Breast epithelium (tissue), 4 donors: ENCODE data around the gene C16orf87. TPM values are rescaled to one million over a fixed set of nuclear protein-coding genes. Genes with fewer than 3 reads are reported as not detected.

ENCODE experiments used
- DNase-seq, 2 donors: peaks; one replicate each; pipeline ENCODE4 v3.0.0-alpha.2; 2019; ENCODE audit warnings: low spot score in 2 of 2
- H3K27ac ChIP-seq, 2 donors: fragments of 200-600 bp; sonication (generic) in 1 of 2; one replicate each; pipeline ENCODE4 v1.5.1; 2016 to 2019; ENCODE audit warnings: mild to moderate bottlenecking in 1 of 2
- H3K27me3 ChIP-seq, 2 donors: fragments of 200-600 bp; sonication (generic) in 1 of 2; one replicate each; pipeline versions ENCODE4 v1.5.1 to v1.6.0; 2017 to 2019; ENCODE audit warnings: control low read depth in 1 of 2, mild to moderate bottlenecking in 1 of 2
- H3K36me3 ChIP-seq: fragments of 200-600 bp; one replicate; pipeline ENCODE4 v1.5.1; 2019
- H3K4me1 ChIP-seq, 2 donors: fragments of 200-600 bp; sonication (generic); one replicate each; pipeline ENCODE4 v1.5.1; 2016 to 2019; ENCODE audit warnings: control low read depth in 1 of 2
- H3K4me3 ChIP-seq, 3 donors: fragments of 200-600 bp; sonication (generic); 1 replicate in 2 of 3; 2 replicates in 1 of 3; pipeline ENCODE4 v1.5.1; 2016 to 2019; ENCODE audit warnings: mild to moderate bottlenecking in 3 of 3, moderate library complexity in 2 of 3
- H3K9me3 ChIP-seq, 2 donors: fragments of 200-600 bp; sonication (generic) in 1 of 2; one replicate each; pipeline ENCODE4 v1.5.1; 2016 to 2019; ENCODE audit warnings: control low read depth in 1 of 2
- POLR2A ChIP-seq: fragments of 450-650 bp; IDR thresholded peaks from one replicate; pipeline ENCODE4 v1.6.1; 2016; ENCODE audit warnings: antibody characterized with exemption, mild to moderate bottlenecking, moderate library complexity
- POLR2AphosphoS5 ChIP-seq, 3 donors: sonication (generic); formaldehyde crosslinking; IDR thresholded peaks; one replicate each; pipeline ENCODE4 v1.6.1; 2017; ENCODE audit warnings: antibody characterized with exemption in 3 of 3
- intact Hi-C: fragments of 100-400 bp; cut with DNase I; formaldehyde crosslinking; loops from one replicate; pipeline ENCODE4 v1.15.1; 2023; ENCODE audit warnings: low total_unique reads
- total RNA-seq, 3 donors: library from RNA; depleted of rRNA; stranded (reverse); fragments of >200 nt; gene quantifications; one replicate each; pipeline ENCODE4 v1.1.0, GENCODE V29; 2016
- TF ChIP-seq, protein P1 (sequence below), 3 donors: fragments of 450-650 bp; IDR thresholded peaks; one replicate each; pipeline ENCODE4 v1.5.1; 2016 to 2017; ENCODE audit warnings: antibody characterized with exemption in 3 of 3, mild to moderate bottlenecking in 3 of 3, moderate library complexity in 3 of 3

C16orf87 gene
- total RNA-seq, 3 donors from 2014 or later, result 3.6 to 7.6 (median 5.9) TPM

DNA sequence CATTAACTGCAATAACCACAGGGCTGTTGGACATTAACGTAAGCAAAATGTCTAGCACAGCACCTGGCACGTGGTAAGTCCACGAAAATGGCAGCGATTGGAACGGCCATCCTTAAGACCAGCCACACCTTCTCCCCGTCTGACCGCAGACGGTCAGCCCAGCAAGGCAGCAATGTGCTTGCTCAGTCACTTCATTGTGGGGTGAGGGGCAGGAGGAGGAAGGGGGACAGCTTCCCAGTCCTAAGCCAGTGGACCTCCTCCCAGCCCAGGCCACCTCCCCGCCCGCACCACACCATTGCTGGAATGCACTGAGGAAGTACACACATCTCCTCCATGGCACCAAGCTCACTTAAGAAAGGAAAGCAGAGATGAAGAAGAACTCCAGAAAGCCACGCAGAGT is 74.2 kb downstream of the C16orf87 start:
- intact Hi-C loops, result no loop called here
- H3K4me1 ChIP-seq, result no peaks in the 10 kb centered on the region
- no peak overlapping the region for H3K27ac ChIP-seq
- peaks cover 0 to 11% of the 10 kb centered on the region in 2 donors for H3K27me3 ChIP-seq
- no peaks in the 10 kb centered on the region for H3K36me3 ChIP-seq
- TF ChIP-seq, protein P1, sequence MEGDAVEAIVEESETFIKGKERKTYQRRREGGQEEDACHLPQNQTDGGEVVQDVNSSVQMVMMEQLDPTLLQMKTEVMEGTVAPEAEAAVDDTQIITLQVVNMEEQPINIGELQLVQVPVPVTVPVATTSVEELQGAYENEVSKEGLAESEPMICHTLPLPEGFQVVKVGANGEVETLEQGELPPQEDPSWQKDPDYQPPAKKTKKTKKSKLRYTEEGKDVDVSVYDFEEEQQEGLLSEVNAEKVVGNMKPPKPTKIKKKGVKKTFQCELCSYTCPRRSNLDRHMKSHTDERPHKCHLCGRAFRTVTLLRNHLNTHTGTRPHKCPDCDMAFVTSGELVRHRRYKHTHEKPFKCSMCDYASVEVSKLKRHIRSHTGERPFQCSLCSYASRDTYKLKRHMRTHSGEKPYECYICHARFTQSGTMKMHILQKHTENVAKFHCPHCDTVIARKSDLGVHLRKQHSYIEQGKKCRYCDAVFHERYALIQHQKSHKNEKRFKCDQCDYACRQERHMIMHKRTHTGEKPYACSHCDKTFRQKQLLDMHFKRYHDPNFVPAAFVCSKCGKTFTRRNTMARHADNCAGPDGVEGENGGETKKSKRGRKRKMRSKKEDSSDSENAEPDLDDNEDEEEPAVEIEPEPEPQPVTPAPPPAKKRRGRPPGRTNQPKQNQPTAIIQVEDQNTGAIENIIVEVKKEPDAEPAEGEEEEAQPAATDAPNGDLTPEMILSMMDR (IDR thresholded peaks at IDR 0.05), result no peak
- TF ChIP-seq POLR2A (no peak), POLR2AphosphoS5 (IDR thresholded peaks at IDR 0.05) (no peak)
- no peak for DNase-seq
- no peaks in the 10 kb centered on the region for H3K9me3 ChIP-seq
- no peak overlapping the region for H3K4me3 ChIP-seq

DNA sequence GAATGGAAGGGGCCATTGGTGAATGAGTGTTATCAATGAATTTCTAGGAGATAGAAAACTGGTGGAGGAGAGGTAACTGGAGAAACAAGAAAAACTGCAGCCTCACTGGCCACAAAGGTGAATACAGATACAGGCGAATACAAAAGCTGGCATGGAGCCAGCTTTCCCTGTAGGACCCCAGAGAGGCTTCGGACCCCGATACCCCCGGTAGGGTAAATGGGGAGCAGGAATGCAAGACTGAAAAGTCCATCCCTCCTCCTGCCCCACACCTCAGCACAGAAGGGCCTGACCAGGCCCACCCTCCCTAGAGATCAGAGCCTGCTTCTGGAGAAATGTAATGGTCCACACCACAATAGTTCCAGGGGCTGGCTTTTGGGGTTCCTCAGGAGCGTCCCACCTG is 78.0 kb downstream of the C16orf87 start:
- H3K27me3 ChIP-seq, result no peaks in the 10 kb centered on the region
- intact Hi-C loops, result no loop called here
- H3K4me1 ChIP-seq, result no peaks in the 10 kb centered on the region
- no peaks in the 10 kb centered on the region for H3K9me3 ChIP-seq
- no peaks in the 10 kb centered on the region for H3K36me3 ChIP-seq
- no peak for DNase-seq
- TF ChIP-seq POLR2AphosphoS5 (IDR thresholded peaks at IDR 0.05), result no peak
- no peak overlapping the region for H3K4me3 ChIP-seq
- no peak overlapping the region for H3K27ac ChIP-seq

DNA sequence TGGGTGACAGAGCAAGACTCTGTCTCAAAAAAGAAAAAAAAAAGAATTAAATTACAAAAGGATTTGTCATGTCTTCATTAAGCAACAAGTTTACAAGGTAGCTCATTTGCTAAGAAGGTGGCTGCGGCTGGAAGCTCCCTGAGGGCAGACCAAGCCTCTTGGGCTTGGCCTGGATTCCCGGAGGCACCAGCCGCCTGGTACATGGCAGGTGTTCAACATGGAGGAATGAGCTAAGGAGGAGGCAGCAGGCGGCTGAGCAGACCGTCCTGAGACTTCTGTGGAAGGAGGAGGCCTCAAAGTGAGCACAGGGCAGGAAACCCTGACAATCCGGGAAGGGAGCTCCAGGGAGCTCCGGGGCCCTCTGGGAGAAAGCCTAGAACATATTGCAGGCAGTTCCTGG is 79.6 kb downstream of the C16orf87 start:
- Histone ChIP-seq H3K36me3 (no peaks in the 10 kb centered on the region), H3K9me3 (no peaks in the 10 kb centered on the region), H3K4me3 (no peak overlapping the region), H3K27ac (no peak overlapping the region), H3K4me1 (no peaks in the 10 kb centered on the region), H3K27me3 (no peaks in the 10 kb centered on the region)
- TF ChIP-seq, protein P1 (IDR thresholded peaks at IDR 0.05), result no peak
- TF ChIP-seq POLR2A, result no peak
- TF ChIP-seq POLR2AphosphoS5 (IDR thresholded peaks at IDR 0.05), result no peak
- intact Hi-C loops, result no loop called here
- no peak for DNase-seq

DNA sequence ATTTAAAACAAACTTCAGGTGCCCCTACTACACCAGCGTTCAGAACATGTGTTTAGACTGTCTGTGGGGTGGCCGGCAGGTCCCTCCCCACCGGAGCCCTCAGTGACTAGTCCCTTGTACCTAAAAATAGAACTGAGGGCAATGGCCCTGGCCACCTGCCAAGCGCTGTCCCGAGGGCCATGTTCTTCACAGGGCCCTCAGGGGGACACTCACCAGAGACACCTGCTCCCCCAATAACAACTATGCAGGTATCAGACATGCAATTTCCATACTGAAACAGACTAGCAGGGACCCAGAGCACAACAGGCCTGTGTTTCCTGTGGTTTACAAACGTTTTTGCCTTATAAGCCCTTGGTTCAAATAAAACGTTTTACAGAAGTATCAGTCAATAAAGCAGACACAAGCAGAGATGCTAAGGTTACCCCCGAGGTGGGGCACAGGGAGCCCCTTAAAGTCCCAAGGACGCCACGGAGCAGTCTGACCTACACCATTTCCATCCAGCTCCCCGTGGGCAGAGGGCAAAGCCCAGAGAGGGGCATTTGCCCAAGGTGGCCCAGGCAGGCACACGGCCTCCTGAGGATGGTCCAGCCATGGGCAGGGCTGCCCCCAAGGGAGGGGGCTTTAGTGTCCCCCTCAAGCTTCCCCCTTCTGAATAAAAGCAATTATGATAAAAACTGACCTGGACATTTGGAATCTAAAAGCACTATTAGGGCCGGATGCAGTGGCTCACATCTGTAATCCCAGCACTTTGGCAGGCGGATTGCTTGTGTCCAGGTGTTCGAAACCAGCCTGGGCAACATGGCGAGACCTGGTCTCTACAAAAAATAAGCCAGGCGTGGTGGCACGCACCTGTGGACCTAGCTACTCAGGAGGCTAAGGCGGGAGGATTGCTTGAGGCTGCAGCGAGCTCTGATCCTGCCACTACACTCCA is 81.9 kb downstream of the C16orf87 start:
- no peak for DNase-seq
- intact Hi-C loops, result no loop called here

DNA sequence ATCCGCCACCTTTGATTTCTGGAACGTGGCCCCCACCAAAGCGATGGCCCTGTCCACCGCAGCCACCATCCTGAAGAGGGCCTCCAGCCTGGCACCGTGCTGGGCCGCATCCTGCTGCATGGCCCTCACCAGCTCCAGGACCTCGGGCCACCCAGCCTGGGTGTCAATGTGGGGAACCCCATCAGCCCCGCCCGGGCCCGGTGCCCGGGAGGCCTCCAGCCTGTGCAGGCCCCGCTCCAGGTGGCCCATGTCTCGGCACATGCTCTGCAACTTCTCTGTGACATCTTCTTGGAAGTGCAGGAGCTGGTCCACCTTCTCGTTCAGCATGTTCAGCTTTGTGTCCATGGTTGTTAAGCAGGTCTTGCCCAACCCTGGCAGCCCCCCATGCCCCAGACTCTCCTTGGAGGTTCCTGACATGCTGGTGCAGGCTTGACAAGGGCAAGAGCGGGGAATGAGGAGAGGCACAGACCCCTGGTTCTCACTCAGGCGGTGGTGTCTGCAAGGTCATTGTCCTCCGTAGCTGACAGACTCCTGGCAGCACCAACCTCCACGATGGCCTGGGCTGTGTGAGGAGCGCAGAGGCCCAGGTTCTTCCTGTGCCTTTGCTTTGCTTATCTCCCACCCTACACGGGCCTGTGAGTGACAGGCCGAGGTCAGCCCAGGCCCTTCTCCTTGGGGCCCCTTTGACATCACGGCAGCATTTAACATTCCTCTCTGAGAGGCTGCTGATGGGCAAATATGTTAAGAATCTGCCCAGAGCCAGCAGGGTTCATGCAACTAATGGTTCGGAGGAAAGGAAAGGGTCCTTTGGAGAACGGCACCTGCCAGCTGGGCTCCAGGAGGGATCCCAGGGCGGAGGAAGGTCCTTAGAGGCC is 83.0 kb downstream of the C16orf87 start, which contains the start of gene MYLK3:
MYLK3 (minus strand) TSS at position 568 of the 875 bp plus-strand sequence; CDS start at position 417, 151 bp downstream.
- TF ChIP-seq POLR2A, result no peak
- TF ChIP-seq, protein P1 (IDR thresholded peaks at IDR 0.05), result no peak
- no peak for TF ChIP-seq POLR2AphosphoS5 (IDR thresholded peaks at IDR 0.05)
- Histone ChIP-seq H3K27ac (no peak within 1 kb of the TSS), H3K36me3 (no peaks in the 10 kb centered on the region), H3K4me1 (no peaks in the 10 kb centered on the region), H3K4me3 (no peak within 1 kb of the TSS), H3K9me3 (no peaks in the 10 kb centered on the region), H3K27me3 (no peaks in the 10 kb centered on the region)
- no peak for DNase-seq
- intact Hi-C loops, result no loop called here

More for the DNA sequence above, 81.9 kb downstream of the C16orf87 start:
- TF ChIP-seq, protein P1 (IDR thresholded peaks at IDR 0.05), result no peak
- TF ChIP-seq POLR2A (no peak), POLR2AphosphoS5 (IDR thresholded peaks at IDR 0.05) (no peak)
- Histone ChIP-seq H3K27me3 (no peaks in the 10 kb centered on the region), H3K4me1 (no peaks in the 10 kb centered on the region), H3K27ac (no peak overlapping the region), H3K9me3 (no peaks in the 10 kb centered on the region), H3K4me3 (no peak overlapping the region), H3K36me3 (no peaks in the 10 kb centered on the region)
